GM12878 (cell line): ENCODE data around the gene NOC4L. TPM values are rescaled to one million over a fixed set of nuclear protein-coding genes. Genes with fewer than 3 reads are reported as not detected.

Experiments
- ATAC-seq: fragments of 200-7000 bp; cut with Tn5 transposase; 3 replicates; pipeline ENCODE4 v1.9.1; 2020; ENCODE audit warnings: mild to moderate bottlenecking, moderate library complexity
- BruUV-seq: library from RNA; stranded (reverse); fragments of 400-500 nt; replicated peaks from 2 replicates; lab custom pipeline; 2021; lab: Mats Ljungman, UMichigan
- CTCF ChIA-PET: fragments of 300-600 bp; sonication (Branson Sonifier 250); formaldehyde crosslinking; extraction: SDS; loops from one replicate; lab custom pipeline; 2021; ENCODE audit warnings: inconsistent platforms; lab: Yijun Ruan, JAX
- POLR2A ChIA-PET: fragments of 350-600 bp; formaldehyde crosslinking; extraction: SDS; loops from one replicate; lab custom pipeline; 2021; ENCODE audit warnings: inconsistent platforms; lab: Charles Lee
- RAD21 ChIA-PET: fragments of 300-600 bp; sonication (Branson Sonifier 250); formaldehyde crosslinking; loops from one replicate; lab custom pipeline; 2023; ENCODE audit warnings: antibody characterized with exemption; ENCODE audit not compliant: unreplicated experiment; lab: Charles Lee
- SMC1A ChIA-PET: fragments of 300-600 bp; sonication (Branson Sonifier 250); formaldehyde crosslinking; loops from one replicate; lab custom pipeline; 2023; ENCODE audit not compliant: unreplicated experiment, uncharacterized antibody; lab: Charles Lee
- DNase-seq: peaks from one replicate; pipeline ENCODE4 v3.0.0-alpha.2; 2011; ENCODE audit warnings: low read depth, low spot score
- FAIRE-seq: peaks from 3 replicates; lab custom pipeline; 2011; peaks lifted over from hg19 to GRCh38; lab: Jason Lieb, UNC
- H2AFZ ChIP-seq: 2 replicates; pipeline ENCODE4 v1.6.0; 2011; ENCODE audit warnings: low read depth, low read length, control low read depth; ENCODE audit not compliant: control insufficient read depth
- H3K27ac ChIP-seq: 2 replicates; pipeline ENCODE4 v1.5.1; 2011; ENCODE audit warnings: control low read depth; ENCODE audit not compliant: control insufficient read depth, insufficient read depth
- H3K27me3 ChIP-seq, 2 experiments: replicated peaks in 1 of 2; 2 replicates each; pipeline versions ENCODE4 v1.6.0 to v1.6.1; 2011; ENCODE audit warnings: low read length in 1 of 2; ENCODE audit not compliant: control insufficient read depth in 2 of 2, insufficient read depth in 2 of 2
- H3K36me3 ChIP-seq, 2 experiments: 2 replicates each; pipeline ENCODE4 v1.5.1; 2011; ENCODE audit warnings: low read length in 1 of 2; ENCODE audit not compliant: control insufficient read depth in 2 of 2, insufficient read depth in 2 of 2
- H3K4me1 ChIP-seq: 2 replicates; pipeline ENCODE4 v1.6.1; 2011; ENCODE audit warnings: mild to moderate bottlenecking, low read length, moderate library complexity, mixed read lengths; ENCODE audit not compliant: control insufficient read depth, insufficient read depth
- H3K4me2 ChIP-seq: 2 replicates; pipeline ENCODE4 v1.6.0; 2011; ENCODE audit warnings: control low read depth; ENCODE audit not compliant: control insufficient read depth, insufficient read depth
- H3K4me3 ChIP-seq: fragments of 200-600 bp; sonication (generic); 2 replicates; pipeline ENCODE4 v1.5.1; 2016
- H3K79me2 ChIP-seq: 2 replicates; pipeline ENCODE4 v1.6.0; 2011; ENCODE audit warnings: low read length; ENCODE audit not compliant: control insufficient read depth, insufficient read depth
- H3K9ac ChIP-seq: 2 replicates; pipeline ENCODE4 v1.8.0; 2011; ENCODE audit warnings: low read length, control low read depth, mixed read lengths; ENCODE audit not compliant: control insufficient read depth, insufficient read depth
- H3K9me3 ChIP-seq: replicated peaks from 3 replicates; pipeline ENCODE4 v1.5.1; 2011; ENCODE audit warnings: mild to moderate bottlenecking, low read length; ENCODE audit not compliant: control insufficient read depth, insufficient read depth
- H4K20me1 ChIP-seq: 2 replicates; pipeline ENCODE4 v1.6.0; 2011; ENCODE audit not compliant: control insufficient read depth, insufficient read depth
- MYB ChIP-seq: fragments of 150-350 bp; IDR thresholded peaks from 2 replicates; pipeline ENCODE4 v1.6.1; 2014; ENCODE audit warnings: mild to moderate bottlenecking, low read depth, low read length, borderline replicate concordance
- PAX5 ChIP-seq: IDR thresholded peaks from 2 replicates; pipeline ENCODE4 v1.6.1; 2011; ENCODE audit warnings: low read depth, low read length, borderline replicate concordance
- PML ChIP-seq: IDR thresholded peaks from 2 replicates; pipeline ENCODE4 v1.6.1; 2012; ENCODE audit warnings: low read length, inconsistent platforms
- TCF7 ChIP-seq: IDR thresholded peaks from 2 replicates; pipeline ENCODE4 v1.6.1; 2014; ENCODE audit warnings: antibody characterized with exemption, borderline replicate concordance
- ZNF274 ChIP-seq: IDR thresholded peaks from one replicate; pipeline ENCODE4 v1.8.0; 2011; ENCODE audit not compliant: insufficient read length, insufficient read depth
- ZSCAN29 ChIP-seq: fragments of 450-650 bp; IDR thresholded peaks from 2 replicates; pipeline ENCODE4 v1.6.1; 2017; ENCODE audit warnings: mild to moderate bottlenecking, moderate library complexity
- WGBS: methylation state at CpG from one replicate; pipeline ENCODE4 v1.1.6; 2016; ENCODE audit warnings: low lambda C conversion rate; ENCODE audit not compliant: insufficient replicate concordance, insufficient coverage; ENCODE audit errors: missing lambda C conversion rate; 5-methylcytosine and 5-hydroxymethylcytosine counted together
- in situ Hi-C: fragments of 300-500 bp; cut with MboI; formaldehyde crosslinking; loops from 9 replicates; pipeline ENCODE4 v1.14.3; 2018; ENCODE audit warnings: mixed read lengths
- intact Hi-C: fragments of 100-400 bp; cut with micrococcal nuclease; formaldehyde crosslinking; loops from one replicate; pipeline ENCODE4 v1.14.2; 2022; ENCODE audit not compliant: unreplicated experiment
- polyA plus RNA-seq, 11 experiments: library from polyadenylated mRNA; depleted of rRNA in 4 of 11; unstranded in 6 of 11; stranded (reverse) in 5 of 11; fragments of >200 nt; fragmentation: Nextera tagmentation in 4 of 11; fragmentation: Illumina TruSeq in 1 of 11; extraction: Ambion mirVana in 4 of 11; extraction: Trizol in 1 of 11; gene quantifications; 1 replicate in 1 of 11; 2 replicates in 10 of 11; pipeline versions ENCODE4 v1.2.1 to v1.2.3, GENCODE V29; 2011 to 2016; ENCODE audit warnings: inconsistent platforms in 2 of 11, missing spikeins in 2 of 11, low read depth in 1 of 11
- total RNA-seq, 4 experiments: library from RNA; depleted of rRNA in 3 of 4; stranded (reverse); fragments of >200 nt in 3 of 4; fragmentation: Illumina TruSeq in 1 of 4; extraction: Trizol in 1 of 4; gene quantifications; 2 replicates each; pipeline versions ENCODE4 v1.2.1 to v1.2.3, GENCODE V29; 2013 to 2021
- TF ChIP-seq, protein P1 (sequence below): fragments of 450-650 bp; IDR thresholded peaks from 2 replicates; pipeline ENCODE4 v1.6.1; 2018; ENCODE audit warnings: borderline replicate concordance, mild to moderate bottlenecking; ENCODE audit not compliant: partially characterized antibody
- TF ChIP-seq, protein P2 (sequence below): fragments of 450-650 bp; IDR thresholded peaks from 2 replicates; pipeline ENCODE4 v1.6.1; 2017; ENCODE audit warnings: borderline replicate concordance
- TF ChIP-seq, protein P3 (sequence below): fragments of 450-650 bp; IDR thresholded peaks from 2 replicates; pipeline ENCODE4 v1.6.1; 2017; ENCODE audit warnings: antibody characterized with exemption, mild to moderate bottlenecking, moderate library complexity

Gene NOC4L
- total and polyA plus RNA-seq, 10 of the 15 experiments (the other 5 are each of a cell fraction or from before 2014, with no cell fraction given), result 0.72 to 68.2 (median 15.2) TPM

DNA sequence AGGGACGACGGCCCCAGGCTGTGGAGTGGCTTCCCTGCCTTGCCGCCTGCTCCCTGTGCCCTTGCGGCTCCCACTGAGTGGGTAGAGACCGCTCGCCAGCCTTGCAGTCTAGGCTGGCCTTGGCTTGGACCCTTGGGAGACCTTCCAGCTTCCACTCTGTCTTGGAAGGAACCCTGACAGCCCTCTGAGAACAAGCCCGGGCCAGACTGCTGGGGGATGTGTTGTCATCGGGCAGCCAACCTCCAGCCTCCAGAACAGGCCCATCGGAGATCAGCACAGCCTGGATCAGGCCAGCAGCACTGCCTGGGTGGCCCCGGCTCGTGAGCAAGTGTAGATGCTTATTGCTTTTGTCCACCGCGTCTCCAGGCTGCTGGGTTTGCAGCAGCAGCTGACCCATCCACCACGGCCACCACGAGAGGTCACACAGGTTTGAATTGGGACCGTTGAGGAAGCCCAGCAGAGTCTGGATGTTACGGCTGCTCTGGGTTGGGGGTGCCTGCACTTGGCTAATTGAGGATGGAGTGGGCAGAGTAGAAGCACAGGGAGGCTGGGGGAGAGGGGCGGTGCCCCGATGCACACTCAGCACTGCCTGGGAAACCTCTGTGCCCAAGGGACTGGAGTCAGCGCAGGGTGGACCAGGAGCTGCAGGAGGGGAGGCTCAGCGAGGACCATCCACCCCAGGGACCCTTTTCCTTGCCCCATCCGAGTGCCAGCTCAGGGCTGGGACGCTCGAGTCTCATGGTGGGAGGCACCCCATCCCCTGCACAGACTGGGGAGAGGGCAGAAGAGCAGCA, 55.5 kb downstream of the NOC4L start (continued):
- TF ChIP-seq, protein P1, sequence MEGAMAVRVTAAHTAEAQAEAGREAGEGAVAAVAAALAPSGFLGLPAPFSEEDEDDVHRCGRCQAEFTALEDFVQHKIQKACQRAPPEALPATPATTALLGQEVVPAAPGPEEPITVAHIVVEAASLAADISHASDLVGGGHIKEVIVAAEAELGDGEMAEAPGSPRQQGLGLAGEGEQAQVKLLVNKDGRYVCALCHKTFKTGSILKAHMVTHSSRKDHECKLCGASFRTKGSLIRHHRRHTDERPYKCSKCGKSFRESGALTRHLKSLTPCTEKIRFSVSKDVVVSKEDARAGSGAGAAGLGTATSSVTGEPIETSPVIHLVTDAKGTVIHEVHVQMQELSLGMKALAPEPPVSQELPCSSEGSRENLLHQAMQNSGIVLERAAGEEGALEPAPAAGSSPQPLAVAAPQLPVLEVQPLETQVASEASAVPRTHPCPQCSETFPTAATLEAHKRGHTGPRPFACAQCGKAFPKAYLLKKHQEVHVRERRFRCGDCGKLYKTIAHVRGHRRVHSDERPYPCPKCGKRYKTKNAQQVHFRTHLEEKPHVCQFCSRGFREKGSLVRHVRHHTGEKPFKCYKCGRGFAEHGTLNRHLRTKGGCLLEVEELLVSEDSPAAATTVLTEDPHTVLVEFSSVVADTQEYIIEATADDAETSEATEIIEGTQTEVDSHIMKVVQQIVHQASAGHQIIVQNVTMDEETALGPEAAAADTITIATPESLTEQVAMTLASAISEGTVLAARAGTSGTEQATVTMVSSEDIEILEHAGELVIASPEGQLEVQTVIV, result no peak
- TF ChIP-seq TCF7 (no peak), ZNF274 (no peak)

DNA sequence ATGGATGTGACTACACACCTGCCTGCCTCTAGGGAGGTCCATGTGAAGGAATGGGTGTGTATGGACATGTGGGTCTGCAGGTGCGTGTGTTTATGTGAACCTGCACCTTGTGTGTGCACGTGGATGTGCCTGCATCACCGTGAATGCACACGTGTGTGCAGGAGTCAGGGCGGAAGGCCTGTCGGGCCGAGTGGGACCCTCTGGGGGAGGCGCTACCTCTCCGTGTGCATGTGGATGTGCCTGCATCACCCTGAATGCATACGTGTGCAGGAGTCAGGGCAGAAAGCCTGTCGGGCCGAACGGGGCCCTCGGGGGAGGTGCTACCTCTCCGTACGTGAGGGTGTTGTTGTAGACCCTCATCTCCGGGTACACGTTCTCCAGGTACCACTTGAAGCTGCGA, 56.5 kb downstream of the NOC4L start:
- no peak for ATAC-seq
- no peaks in the 10 kb centered on the region for H3K36me3 ChIP-seq
- TF ChIP-seq, protein P2, sequence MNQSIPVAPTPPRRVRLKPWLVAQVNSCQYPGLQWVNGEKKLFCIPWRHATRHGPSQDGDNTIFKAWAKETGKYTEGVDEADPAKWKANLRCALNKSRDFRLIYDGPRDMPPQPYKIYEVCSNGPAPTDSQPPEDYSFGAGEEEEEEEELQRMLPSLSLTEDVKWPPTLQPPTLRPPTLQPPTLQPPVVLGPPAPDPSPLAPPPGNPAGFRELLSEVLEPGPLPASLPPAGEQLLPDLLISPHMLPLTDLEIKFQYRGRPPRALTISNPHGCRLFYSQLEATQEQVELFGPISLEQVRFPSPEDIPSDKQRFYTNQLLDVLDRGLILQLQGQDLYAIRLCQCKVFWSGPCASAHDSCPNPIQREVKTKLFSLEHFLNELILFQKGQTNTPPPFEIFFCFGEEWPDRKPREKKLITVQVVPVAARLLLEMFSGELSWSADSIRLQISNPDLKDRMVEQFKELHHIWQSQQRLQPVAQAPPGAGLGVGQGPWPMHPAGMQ, result no peak
- TF ChIP-seq, protein P3, sequence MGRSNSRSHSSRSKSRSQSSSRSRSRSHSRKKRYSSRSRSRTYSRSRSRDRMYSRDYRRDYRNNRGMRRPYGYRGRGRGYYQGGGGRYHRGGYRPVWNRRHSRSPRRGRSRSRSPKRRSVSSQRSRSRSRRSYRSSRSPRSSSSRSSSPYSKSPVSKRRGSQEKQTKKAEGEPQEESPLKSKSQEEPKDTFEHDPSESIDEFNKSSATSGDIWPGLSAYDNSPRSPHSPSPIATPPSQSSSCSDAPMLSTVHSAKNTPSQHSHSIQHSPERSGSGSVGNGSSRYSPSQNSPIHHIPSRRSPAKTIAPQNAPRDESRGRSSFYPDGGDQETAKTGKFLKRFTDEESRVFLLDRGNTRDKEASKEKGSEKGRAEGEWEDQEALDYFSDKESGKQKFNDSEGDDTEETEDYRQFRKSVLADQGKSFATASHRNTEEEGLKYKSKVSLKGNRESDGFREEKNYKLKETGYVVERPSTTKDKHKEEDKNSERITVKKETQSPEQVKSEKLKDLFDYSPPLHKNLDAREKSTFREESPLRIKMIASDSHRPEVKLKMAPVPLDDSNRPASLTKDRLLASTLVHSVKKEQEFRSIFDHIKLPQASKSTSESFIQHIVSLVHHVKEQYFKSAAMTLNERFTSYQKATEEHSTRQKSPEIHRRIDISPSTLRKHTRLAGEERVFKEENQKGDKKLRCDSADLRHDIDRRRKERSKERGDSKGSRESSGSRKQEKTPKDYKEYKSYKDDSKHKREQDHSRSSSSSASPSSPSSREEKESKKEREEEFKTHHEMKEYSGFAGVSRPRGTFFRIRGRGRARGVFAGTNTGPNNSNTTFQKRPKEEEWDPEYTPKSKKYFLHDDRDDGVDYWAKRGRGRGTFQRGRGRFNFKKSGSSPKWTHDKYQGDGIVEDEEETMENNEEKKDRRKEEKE, result no peak
- no peak for TF ChIP-seq PML
- TF ChIP-seq ZSCAN29, result no peak
- no peak for TF ChIP-seq PAX5
- no peak for TF ChIP-seq MYB
- TF ChIP-seq, all 136 proteins: peak for 0
- H3K4me2 ChIP-seq, result no peak overlapping the region
- CTCF ChIA-PET, result no interaction called here
- DNase-seq, result no peak
- no TSS peak for BruUV-seq
- WGBS, result 54% methylated on average over 19 of the region's 19 CpGs
- H3K4me3 ChIP-seq, result no peak overlapping the region
- no peaks in the 10 kb centered on the region for H3K79me2 ChIP-seq
- no peak for FAIRE-seq
- RAD21 ChIA-PET, result no interaction called here
- peaks cover 0 to 5% of the 10 kb centered on the region in 2 experiments; a peak in 3 of 4 replicates for H3K27me3 ChIP-seq
- H2AFZ ChIP-seq, result no peak overlapping the region
- SMC1A ChIA-PET, result no interaction called here
- intact Hi-C loops, result no loop called here
- POLR2A ChIA-PET, result no interaction called here
- H3K27ac ChIP-seq, result no peak overlapping the region
- in situ Hi-C loops, result no loop called here
- no peaks in the 10 kb centered on the region for H4K20me1 ChIP-seq
- H3K9me3 ChIP-seq, result no peaks in the 10 kb centered on the region
- no peak overlapping the region for H3K9ac ChIP-seq
- H3K4me1 ChIP-seq, result no peaks in the 10 kb centered on the region
